Activated T-cell treated with anti-CD3 and anti-CD28 coated beads, Interleukin-2, amount 50 U/mL, for 48 hours (primary cell): Measurements from ENCODE around the gene GPX4.

Experiments used
- DNase-seq, 2 experiments: peaks; one replicate each; pipeline ENCODE4 v3.0.0-alpha.2; 2020

The GPX4 gene

GRCh38 chr19:1151917-1152587 is 48.3 kb downstream of the GPX4 start:
- DNase-seq, result no peak

- DNase-seq, result no peak
These were observed 50.3 kb downstream of the GPX4 start for GRCh38 chr19:1153891-1154730.

GRCh38 chr19:1154731-1155351 is 51.0 kb downstream of the GPX4 start:
- no peak for DNase-seq

GRCh38 chr19:1155352-1156304 is 51.8 kb downstream of the GPX4 start:
- no peak for DNase-seq
